Spleen (tissue), 7 donors: ENCODE results near the gene GLG1.

Experiments used
- CTCF ChIP-seq, 11 experiments: fragments of 200-600 bp in 7 of 11; fragments of 450-650 bp in 4 of 11; sonication (generic) in 4 of 11; IDR thresholded peaks in 8 of 11; conservative IDR thresholded peaks in 3 of 11; 1 replicate in 7 of 11; 2 replicates in 4 of 11; pipeline versions ENCODE4 v1.4.0 to v1.8.0; 2016 to 2021; ENCODE audit warnings: antibody characterized with exemption in 11 of 11, inconsistent platforms in 4 of 11, mild to moderate bottlenecking in 1 of 11
- POLR2A ChIP-seq, 3 donors: fragments of 450-650 bp; IDR thresholded peaks; one replicate each; pipeline ENCODE4 v1.5.1; 2017; ENCODE audit warnings: antibody characterized with exemption in 3 of 3, mild to moderate bottlenecking in 1 of 3
- donor health status: DM: no; HTN: no; CAD: no; lungs with moderate emphysema.
- donor health status: DM: no; HTN: no; CAD: no.
- donor health status: DM: no; HTN: no; CAD: no.

- TF ChIP-seq CTCF (IDR thresholded peaks at IDR 0.05 in 8 of 11, conservative IDR thresholded peaks at IDR 0.05 in 3 of 11) (no peak), POLR2A (IDR thresholded peaks at IDR 0.05) (no peak)
Measured at GRCh38 chr16:74556375-74556922, 50.5 kb downstream of the GLG1 start.
